IMR-90 (cell line): ENCODE measurements around the gene COX5B. TPM values are rescaled to one million over a fixed set of nuclear protein-coding genes. Genes with fewer than 3 reads are reported as not detected.

ENCODE experiments used
- ATAC-seq: fragments of 200-7000 bp; cut with Tn5 transposase; 2 replicates; pipeline ENCODE4 v1.9.1; 2020; ENCODE audit warnings: low read depth, mild to moderate bottlenecking, moderate library complexity
- BruUV-seq: library from RNA; stranded (reverse); fragments of 400-500 nt; replicated peaks from 2 replicates; lab custom pipeline; 2021; lab: Mats Ljungman, UMichigan
- CTCF ChIA-PET: fragments of 300-600 bp; formaldehyde crosslinking; extraction: SDS; loops from one replicate; lab custom pipeline; 2021; ENCODE audit warnings: antibody characterized with exemption; lab: Yijun Ruan, JAX
- POLR2A ChIA-PET: fragments of 300-600 bp; sonication (Branson Sonifier 250); formaldehyde crosslinking; loops from one replicate; lab custom pipeline; 2022; ENCODE audit warnings: antibody characterized with exemption; ENCODE audit not compliant: unreplicated experiment; lab: Charles Lee
- DNase-seq: peaks from one replicate; pipeline ENCODE4 v3.0.0; 2013
- H2AFZ ChIP-seq: replicated peaks from 2 replicates; pipeline ENCODE3; 2013; ENCODE audit warnings: low read length, mild to moderate bottlenecking; ENCODE audit not compliant: poor library complexity
- H2AK5ac ChIP-seq: 2 replicates; pipeline ENCODE4 v1.6.1; 2013; ENCODE audit warnings: low read depth, low read length, inconsistent platforms
- H2AK9ac ChIP-seq: replicated peaks from 2 replicates; pipeline ENCODE3; 2013; ENCODE audit warnings: mild to moderate bottlenecking, low read depth, low read length, moderate library complexity; ENCODE audit not compliant: poor library complexity
- H2BK120ac ChIP-seq: 2 replicates; pipeline ENCODE4 v1.6.1; 2013; ENCODE audit warnings: low read depth, low read length, inconsistent platforms
- H2BK15ac ChIP-seq: 3 replicates; pipeline ENCODE4 v1.6.1; 2013; ENCODE audit warnings: low read depth, low read length, inconsistent platforms
- H2BK20ac ChIP-seq: 2 replicates; pipeline ENCODE4 v1.6.1; 2013; ENCODE audit warnings: low read depth, mild to moderate bottlenecking, inconsistent platforms, low read length, moderate library complexity
- H2BK5ac ChIP-seq: 2 replicates; pipeline ENCODE4 v1.6.1; 2013; ENCODE audit warnings: mild to moderate bottlenecking, low read depth, low read length, inconsistent platforms; ENCODE audit not compliant: poor library complexity, severe bottlenecking
- H3K14ac ChIP-seq: replicated peaks from 2 replicates; pipeline ENCODE4 v1.6.1; 2013; ENCODE audit warnings: low read depth, low read length, inconsistent platforms
- H3K18ac ChIP-seq: 2 replicates; pipeline ENCODE4 v1.6.1; 2013; ENCODE audit warnings: low read depth, low read length, control low read depth
- H3K23ac ChIP-seq: 2 replicates; pipeline ENCODE4 v1.6.1; 2013; ENCODE audit warnings: low read depth, low read length, inconsistent platforms
- H3K27ac ChIP-seq: 2 replicates; pipeline ENCODE4 v1.5.1; 2013; ENCODE audit warnings: mild to moderate bottlenecking, control low read depth, low read length; ENCODE audit not compliant: insufficient read depth
- H3K27me3 ChIP-seq: 2 replicates; pipeline ENCODE4 v1.6.1; 2013; ENCODE audit warnings: low read length; ENCODE audit not compliant: control insufficient read depth, insufficient read depth
- H3K36me3 ChIP-seq: 2 replicates; pipeline ENCODE4 v1.6.1; 2013; ENCODE audit warnings: low read length, mixed read lengths; ENCODE audit not compliant: control insufficient read depth, insufficient read depth
- H3K4ac ChIP-seq: 2 replicates; pipeline ENCODE4 v1.6.1; 2013; ENCODE audit warnings: low read depth, low read length, inconsistent platforms
- H3K4me1 ChIP-seq: 2 replicates; pipeline ENCODE4 v1.6.1; 2013; ENCODE audit warnings: low read length, mixed read lengths; ENCODE audit not compliant: control insufficient read depth, insufficient read depth
- H3K4me2 ChIP-seq: 2 replicates; pipeline ENCODE4 v1.6.1; 2013; ENCODE audit warnings: low read depth, mild to moderate bottlenecking, control low read depth, low read length, moderate library complexity
- H3K4me3 ChIP-seq: 2 replicates; pipeline ENCODE4 v1.5.1; 2013; ENCODE audit warnings: low read depth, mild to moderate bottlenecking, control low read depth, low read length, moderate library complexity; ENCODE audit not compliant: insufficient read depth
- H3K56ac ChIP-seq: 2 replicates; pipeline ENCODE4 v1.6.1; 2013; ENCODE audit warnings: low read length, inconsistent platforms; ENCODE audit not compliant: insufficient read depth; ENCODE audit errors: extremely low read depth
- H3K79me1 ChIP-seq, 2 experiments: 2 replicates each; pipeline ENCODE4 v1.6.1; 2013; ENCODE audit warnings: low read length in 2 of 2, inconsistent platforms in 1 of 2, low read depth in 1 of 2
- H3K9ac ChIP-seq: 2 replicates; pipeline ENCODE4 v1.6.1; 2013; ENCODE audit warnings: low read depth, low read length, control low read depth
- H3K9me1 ChIP-seq: 2 replicates; pipeline ENCODE4 v1.6.1; 2013; ENCODE audit warnings: low read length, inconsistent platforms; ENCODE audit not compliant: insufficient read depth
- H3K9me3 ChIP-seq: 2 replicates; pipeline ENCODE4 v1.6.1; 2013; ENCODE audit warnings: low read length; ENCODE audit not compliant: control insufficient read depth, insufficient read depth
- H4K20me1 ChIP-seq: 2 replicates; pipeline ENCODE4 v1.6.1; 2013; ENCODE audit warnings: low read length, inconsistent platforms; ENCODE audit not compliant: insufficient read depth
- H4K5ac ChIP-seq: 2 replicates; pipeline ENCODE4 v1.6.1; 2013; ENCODE audit warnings: mild to moderate bottlenecking, low read depth, low read length, control low read depth
- H4K8ac ChIP-seq, 2 experiments: 2 replicates each; pipeline ENCODE4 v1.6.1; 2013; ENCODE audit warnings: low read depth in 2 of 2, low read length in 2 of 2, control low read depth in 1 of 2, inconsistent platforms in 1 of 2
- H4K91ac ChIP-seq: 2 replicates; pipeline ENCODE4 v1.6.1; 2013; ENCODE audit warnings: low read depth, low read length, inconsistent platforms; ENCODE audit not compliant: insufficient read depth
- FOS ChIP-seq: fragments of 150-350 bp; IDR thresholded peaks from 2 replicates; pipeline ENCODE4 v1.6.1; 2016; ENCODE audit warnings: low read depth, low read length
- NFE2L2 ChIP-seq: fragments of 150-350 bp; IDR thresholded peaks from 2 replicates; pipeline ENCODE4 v1.6.1; 2016; ENCODE audit warnings: low read depth, mild to moderate bottlenecking, low read length
- RAD21 ChIP-seq: IDR thresholded peaks from 2 replicates; pipeline ENCODE4 v1.6.1; 2012; ENCODE audit warnings: low read length, improper control_type of control experiment
- RCOR1 ChIP-seq: IDR thresholded peaks from 2 replicates; pipeline ENCODE4 v1.6.1; 2012; ENCODE audit warnings: mild to moderate bottlenecking, low read length, improper control_type of control experiment; ENCODE audit not compliant: insufficient replicate concordance
- WGBS, 2 experiments: methylation state at CpG; one replicate each; pipeline versions ENCODE4 v1.1.5 to v1.1.7; 2013; ENCODE audit warnings: missing lambda C conversion rate in 2 of 2; ENCODE audit not compliant: insufficient read length in 1 of 2; ENCODE audit errors: extremely low coverage in 2 of 2; 5-methylcytosine and 5-hydroxymethylcytosine counted together
- dilution Hi-C: fragments of 300-500 bp; cut with HindIII; formaldehyde crosslinking; loops from one replicate; pipeline ENCODE4 v1.14.3; 2018; ENCODE audit warnings: low sequenced_read_pairs; ENCODE audit not compliant: unreplicated experiment
- in situ Hi-C: fragments of 300-500 bp; cut with MboI; formaldehyde crosslinking; loops from 3 replicates; pipeline ENCODE4 v1.14.3; 2019; ENCODE audit warnings: low sequenced_read_pairs, inconsistent platforms, mixed read lengths
- intact Hi-C: fragments of 100-400 bp; cut with micrococcal nuclease; formaldehyde crosslinking; loops from 2 replicates; pipeline ENCODE4 v1.10.0; 2022
- polyA plus RNA-seq, 3 experiments: library from polyadenylated mRNA; depleted of rRNA; stranded (reverse); fragments of >200 nt; gene quantifications; 2 replicates each; pipeline ENCODE4 v1.2.3, GENCODE V29; 2012; ENCODE audit warnings: low replicate concordance in 1 of 3
- total RNA-seq: library from RNA; depleted of rRNA; stranded (reverse); fragments of >200 nt; gene quantifications from 2 replicates; pipeline ENCODE4 v1.2.3, GENCODE V29; 2012
- TF ChIP-seq, protein P1 (sequence below): fragments of 150-350 bp; IDR thresholded peaks from 2 replicates; pipeline ENCODE4 v1.6.1; 2016; ENCODE audit warnings: low read depth, mild to moderate bottlenecking, low read length, moderate library complexity, borderline replicate concordance

Gene COX5B
- total and polyA plus RNA-seq, 2 of the 4 experiments (the other 2 are of a cell fraction): 140 to 272 TPM

DNA sequence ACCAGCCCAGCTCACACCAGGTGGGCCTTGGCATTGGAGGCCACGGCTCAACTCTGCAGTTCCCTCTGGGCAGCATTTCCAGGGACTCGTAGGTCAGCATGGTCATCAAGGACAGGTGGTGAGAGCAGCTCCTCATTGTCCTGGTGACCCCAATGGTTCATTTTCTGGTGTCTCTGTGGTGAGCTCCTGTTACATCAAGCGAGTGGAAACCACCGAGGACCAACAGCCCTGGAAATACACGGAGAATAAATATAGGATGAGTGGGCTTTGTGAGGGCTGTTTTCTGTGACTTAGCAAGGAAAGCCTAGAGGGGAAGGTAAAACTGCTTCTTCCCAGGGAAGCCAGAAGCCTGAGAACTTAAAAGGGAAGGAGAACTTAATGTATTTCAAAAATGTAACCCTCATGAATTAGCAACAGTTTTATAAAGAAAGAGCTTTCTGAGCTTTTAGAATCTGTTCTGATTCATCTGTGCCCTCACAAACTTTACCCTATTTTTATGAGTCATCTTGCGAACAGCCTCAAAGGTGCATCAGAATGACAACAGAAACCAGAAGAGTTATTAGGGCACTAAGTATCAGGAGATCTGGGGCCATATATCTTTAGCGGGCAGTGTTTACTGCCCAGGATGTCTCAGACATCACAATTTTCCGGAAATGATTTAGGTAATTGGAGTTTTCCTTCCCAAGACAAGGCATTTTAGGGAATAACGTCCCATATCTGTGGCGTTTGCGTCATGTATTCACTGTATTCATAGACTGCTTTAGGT, 42.4 kb downstream of the COX5B start:
- Histone ChIP-seq H3K9me3 (no peaks in the 10 kb centered on the region), H3K4me2 (no peak overlapping the region), H2BK15ac (no peak overlapping the region), H4K91ac (no peak overlapping the region), H2BK5ac (no peak overlapping the region), H3K27ac (no peak overlapping the region), H3K4ac (no peak overlapping the region), H2AFZ (no peak overlapping the region), H3K27me3 (no peaks in the 10 kb centered on the region), H3K79me1 (no peaks in the 10 kb centered on the region), H3K14ac (no peak overlapping the region), H4K8ac (no peak overlapping the region), H2AK5ac (no peak overlapping the region), H2AK9ac (no peak overlapping the region), H3K9me1 (no peaks in the 10 kb centered on the region), H3K18ac (no peak overlapping the region), H3K56ac (no peak overlapping the region), H4K20me1 (no peaks in the 10 kb centered on the region), H3K36me3 (no peaks in the 10 kb centered on the region), H3K4me3 (no peak overlapping the region), H3K23ac (no peak overlapping the region), H3K4me1 (no peaks in the 10 kb centered on the region), H2BK20ac (no peak overlapping the region), H2BK120ac (no peak overlapping the region), H3K9ac (no peak overlapping the region), H4K5ac (no peak overlapping the region)
- intact Hi-C loops: no loop called here
- POLR2A ChIA-PET: no interaction called here
- BruUV-seq: no TSS peak
- dilution Hi-C loops: no loop called here
- ATAC-seq (no peak), DNase-seq (no peak)
- TF ChIP-seq RAD21 (no peak), NFE2L2 (no peak), RCOR1 (no peak), FOS (no peak)
- TF ChIP-seq, protein P1, sequence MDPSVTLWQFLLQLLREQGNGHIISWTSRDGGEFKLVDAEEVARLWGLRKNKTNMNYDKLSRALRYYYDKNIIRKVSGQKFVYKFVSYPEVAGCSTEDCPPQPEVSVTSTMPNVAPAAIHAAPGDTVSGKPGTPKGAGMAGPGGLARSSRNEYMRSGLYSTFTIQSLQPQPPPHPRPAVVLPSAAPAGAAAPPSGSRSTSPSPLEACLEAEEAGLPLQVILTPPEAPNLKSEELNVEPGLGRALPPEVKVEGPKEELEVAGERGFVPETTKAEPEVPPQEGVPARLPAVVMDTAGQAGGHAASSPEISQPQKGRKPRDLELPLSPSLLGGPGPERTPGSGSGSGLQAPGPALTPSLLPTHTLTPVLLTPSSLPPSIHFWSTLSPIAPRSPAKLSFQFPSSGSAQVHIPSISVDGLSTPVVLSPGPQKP: no peak
- whole genome bisulfite sequencing, 2 experiments: 89% methylated on average over 6 of the region's 11 CpGs; no CpG with 5 or more reads in 1 of the 2 experiments
- CTCF ChIA-PET: interaction anchor here (1.1 kb wide), 1 partner anchor 12 kb away, joined by 4 read pairs; no protein-coding TSS in a partner anchor
- in situ Hi-C loops: no loop called here
